ENCODE results near the gene HIP1.
"Not testable (repeated sequence)": the region's sequence is repeated elsewhere in the genome, so short reads cannot be mapped to it uniquely, and the experiment has no call there.

The HIP1 gene

GRCh38 chr7:75608451-75609122 is 130.2 kb downstream of the HIP1 start:
- FAIRE-seq = no peak

GRCh38 chr7:75604408-75604807 is 134.3 kb downstream of the HIP1 start:
- FAIRE-seq = no peak

GRCh38 chr7:75602831-75603230 is 135.9 kb downstream of the HIP1 start:
- FAIRE-seq = not testable (repeated sequence)

GRCh38 chr7:75601539-75601938 is 137.2 kb downstream of the HIP1 start:
- FAIRE-seq = no peak

GRCh38 chr7:75600748-75601147 is 138.0 kb downstream of the HIP1 start:
- FAIRE-seq = not testable (repeated sequence)

GRCh38 chr7:75599244-75599781 is 139.4 kb downstream of the HIP1 start:
- FAIRE-seq = no peak

GRCh38 chr7:75596727-75597614 is 141.8 kb downstream of the HIP1 start:
- no peak for FAIRE-seq

GRCh38 chr7:75595766-75596165 is 143.0 kb downstream of the HIP1 start:
- no peak for FAIRE-seq

- FAIRE-seq = not testable (repeated sequence)
These were observed 145.1 kb downstream of the HIP1 start for GRCh38 chr7:75593500-75594184.

GRCh38 chr7:75591467-75592255 is 147.1 kb downstream of the HIP1 start:
- no peak for FAIRE-seq

- no peak for FAIRE-seq
These were observed 148.3 kb downstream of the HIP1 start for GRCh38 chr7:75590373-75591005.

GRCh38 chr7:75584354-75584753 is 154.4 kb downstream of the HIP1 start:
- no peak for FAIRE-seq

- no peak for FAIRE-seq
These were observed 155.5 kb downstream of the HIP1 start for GRCh38 chr7:75583255-75583654.

- no peak for FAIRE-seq
These were observed 158.8 kb downstream of the HIP1 start for GRCh38 chr7:75579899-75580298.

GRCh38 chr7:75578081-75578480 is 160.7 kb downstream of the HIP1 start:
- FAIRE-seq = no peak

- FAIRE-seq = no peak
These were observed 163.1 kb downstream of the HIP1 start for GRCh38 chr7:75575488-75576121.

- FAIRE-seq = no peak
These were observed 165.2 kb downstream of the HIP1 start for GRCh38 chr7:75573477-75574019.

GRCh38 chr7:75572814-75573213 is 165.9 kb downstream of the HIP1 start:
- FAIRE-seq = no peak

- no peak for FAIRE-seq
These were observed 166.3 kb downstream of the HIP1 start for GRCh38 chr7:75572396-75572795.

- FAIRE-seq = no peak
These were observed 167.5 kb downstream of the HIP1 start for GRCh38 chr7:75571209-75571608.

- FAIRE-seq = not testable (repeated sequence)
These were observed 169.0 kb downstream of the HIP1 start for GRCh38 chr7:75569629-75570282.

Data from TTC549 (cell line).